Thyroid gland (tissue), 4 donors: ENCODE data around the gene NAA80. TPM values are rescaled to one million over a fixed set of nuclear protein-coding genes. Genes with fewer than 3 reads are reported as not detected.

Experiments
- DNase-seq, 2 donors: peaks; one replicate each; pipeline ENCODE4 v3.0.0-alpha.2; 2019
- H3K27ac ChIP-seq, 3 donors: fragments of 200-600 bp; sonication (generic); 1 replicate in 2 of 3; 2 replicates in 1 of 3; pipeline ENCODE4 v1.5.1; 2016 to 2019; ENCODE audit warnings: mild to moderate bottlenecking in 1 of 3, moderate library complexity in 1 of 3
- H3K27me3 ChIP-seq: fragments of 200-600 bp; sonication (generic); one replicate; pipeline ENCODE4 v1.5.1; 2019
- H3K36me3 ChIP-seq, 2 donors: fragments of 200-600 bp; sonication (generic); one replicate each; pipeline ENCODE4 v1.5.1; 2016 to 2019
- H3K4me1 ChIP-seq, 2 donors: fragments of 200-600 bp; sonication (generic); one replicate each; pipeline ENCODE4 v1.5.1; 2017 to 2019
- H3K4me3 ChIP-seq, 3 donors: fragments of 200-600 bp; sonication (generic); replicated peaks in 1 of 3; 1 replicate in 2 of 3; 2 replicates in 1 of 3; pipeline ENCODE4 v1.5.1; 2016; ENCODE audit warnings: mild to moderate bottlenecking in 1 of 3
- H3K9me3 ChIP-seq: fragments of 200-600 bp; sonication (generic); one replicate; pipeline ENCODE4 v1.5.1; 2017
- CTCF ChIP-seq, 6 experiments: fragments of 200-600 bp in 3 of 6; fragments of 450-650 bp in 3 of 6; sonication (generic) in 3 of 6; IDR thresholded peaks; one replicate each; pipeline ENCODE4 v1.5.1; 2016 to 2019; ENCODE audit warnings: antibody characterized with exemption in 6 of 6, mild to moderate bottlenecking in 2 of 6, inconsistent platforms in 1 of 6, moderate library complexity in 1 of 6
- POLR2A ChIP-seq, 2 donors: fragments of 450-650 bp; IDR thresholded peaks; one replicate each; pipeline ENCODE4 v1.6.1; 2017; ENCODE audit warnings: antibody characterized with exemption in 2 of 2, mild to moderate bottlenecking in 2 of 2, moderate library complexity in 1 of 2
- WGBS, 2 donors: methylation state at CpG; one replicate each; pipeline ENCODE4 v1.1.5; 2017; 5-methylcytosine and 5-hydroxymethylcytosine counted together
- intact Hi-C: fragments of 100-400 bp; cut with DNase I; formaldehyde crosslinking; loops from one replicate; pipeline ENCODE4 v1.15.1; 2023
- total RNA-seq, 4 donors: library from RNA; depleted of rRNA; stranded (reverse); fragments of >200 nt; gene quantifications; one replicate each; pipeline ENCODE4 v1.2.3, GENCODE V29; 2016

The NAA80 gene
- total RNA-seq, 4 donors from 2014 or later, result 6.9 to 15.2 (median 10.8) TPM

- H3K4me1 ChIP-seq, result peaks cover 25 to 37% of the 10 kb centered on the region in 2 donors
- intact Hi-C loops, result no loop called here
- H3K27ac ChIP-seq, result no peak overlapping the region
- no peak for DNase-seq
- H3K36me3 ChIP-seq, result no peaks in the 10 kb centered on the region
- no peaks in the 10 kb centered on the region for H3K9me3 ChIP-seq
- no peak overlapping the region for H3K4me3 ChIP-seq
- TF ChIP-seq CTCF (IDR thresholded peaks at IDR 0.05) (no peak), POLR2A (IDR thresholded peaks at IDR 0.05) (no peak)
- 94 to 97% methylated on average over 7 to 8 of the region's 18 CpGs for WGBS, 2 donors
- H3K27me3 ChIP-seq, result no peaks in the 10 kb centered on the region
Measured at GRCh38 chr3:50296721-50297383, 2.4 kb downstream of the NAA80 start.

GRCh38 chr3:50295553-50296431 is 3.4 kb downstream of the NAA80 start:
- Histone ChIP-seq H3K9me3 (no peaks in the 10 kb centered on the region), H3K27me3 (no peaks in the 10 kb centered on the region), H3K4me1 (peaks cover 33 to 41% of the 10 kb centered on the region in 2 donors), H3K27ac (no peak overlapping the region), H3K4me3 (no peak overlapping the region), H3K36me3 (no peaks in the 10 kb centered on the region)
- TF ChIP-seq POLR2A (IDR thresholded peaks at IDR 0.05) (no peak), CTCF (IDR thresholded peaks at IDR 0.05) (no peak)
- intact Hi-C loops, result no loop called here
- no peak for DNase-seq
- 83 to 88% methylated on average over 6 to 8 of the region's 8 CpGs for WGBS, 2 donors

GRCh38 chr3:50294492-50295403 is 4.5 kb downstream of the NAA80 start:
- no peaks in the 10 kb centered on the region for H3K9me3 ChIP-seq
- H3K4me3 ChIP-seq, result no peak overlapping the region
- H3K4me1 ChIP-seq, result peaks cover 24 to 33% of the 10 kb centered on the region in 2 donors
- no peak for TF ChIP-seq POLR2A (IDR thresholded peaks at IDR 0.05)
- no peak for TF ChIP-seq CTCF (IDR thresholded peaks at IDR 0.05)
- peaks cover 1 to 5% of the 10 kb centered on the region in 2 donors for H3K36me3 ChIP-seq
- intact Hi-C loops, result loop anchor here (5.0 kb wide), 1 partner anchor 33 kb away; the partner anchor contains the start of gene TUSC2
- no peak overlapping the region for H3K27ac ChIP-seq
- WGBS, 2 donors, result 89 to 96% methylated on average over 11 to 17 of the region's 22 CpGs
- no peak for DNase-seq
- no peaks in the 10 kb centered on the region for H3K27me3 ChIP-seq

- Histone ChIP-seq H3K4me3 (no peak overlapping the region), H3K4me1 (peaks cover 23 to 32% of the 10 kb centered on the region in 2 donors), H3K27ac (no peak overlapping the region), H3K27me3 (no peaks in the 10 kb centered on the region), H3K9me3 (no peaks in the 10 kb centered on the region), H3K36me3 (peaks cover 8 to 11% of the 10 kb centered on the region in 2 donors)
- TF ChIP-seq POLR2A (IDR thresholded peaks at IDR 0.05), result no peak
- no peak for TF ChIP-seq CTCF (IDR thresholded peaks at IDR 0.05)
- DNase-seq, result no peak
- intact Hi-C loops, result loop anchor here (5.0 kb wide), 1 partner anchor 33 kb away; the partner anchor contains the start of gene TUSC2
- WGBS, 2 donors, result 85 to 93% methylated on average over 3 to 4 of the region's 4 CpGs
Measured at GRCh38 chr3:50294089-50294488, 5.1 kb downstream of the NAA80 start.
